ENCODE measurements around the gene ZFP91. TPM values are rescaled to one million over a fixed set of nuclear protein-coding genes. Genes with fewer than 3 reads are reported as not detected.

The ZFP91 gene
- total and polyA plus RNA-seq, 9 of the 15 experiments (the other 6 are each of a cell fraction or from before 2014, with no cell fraction given) = 17.6 to 58.3 (median 34.0) TPM

DNA sequence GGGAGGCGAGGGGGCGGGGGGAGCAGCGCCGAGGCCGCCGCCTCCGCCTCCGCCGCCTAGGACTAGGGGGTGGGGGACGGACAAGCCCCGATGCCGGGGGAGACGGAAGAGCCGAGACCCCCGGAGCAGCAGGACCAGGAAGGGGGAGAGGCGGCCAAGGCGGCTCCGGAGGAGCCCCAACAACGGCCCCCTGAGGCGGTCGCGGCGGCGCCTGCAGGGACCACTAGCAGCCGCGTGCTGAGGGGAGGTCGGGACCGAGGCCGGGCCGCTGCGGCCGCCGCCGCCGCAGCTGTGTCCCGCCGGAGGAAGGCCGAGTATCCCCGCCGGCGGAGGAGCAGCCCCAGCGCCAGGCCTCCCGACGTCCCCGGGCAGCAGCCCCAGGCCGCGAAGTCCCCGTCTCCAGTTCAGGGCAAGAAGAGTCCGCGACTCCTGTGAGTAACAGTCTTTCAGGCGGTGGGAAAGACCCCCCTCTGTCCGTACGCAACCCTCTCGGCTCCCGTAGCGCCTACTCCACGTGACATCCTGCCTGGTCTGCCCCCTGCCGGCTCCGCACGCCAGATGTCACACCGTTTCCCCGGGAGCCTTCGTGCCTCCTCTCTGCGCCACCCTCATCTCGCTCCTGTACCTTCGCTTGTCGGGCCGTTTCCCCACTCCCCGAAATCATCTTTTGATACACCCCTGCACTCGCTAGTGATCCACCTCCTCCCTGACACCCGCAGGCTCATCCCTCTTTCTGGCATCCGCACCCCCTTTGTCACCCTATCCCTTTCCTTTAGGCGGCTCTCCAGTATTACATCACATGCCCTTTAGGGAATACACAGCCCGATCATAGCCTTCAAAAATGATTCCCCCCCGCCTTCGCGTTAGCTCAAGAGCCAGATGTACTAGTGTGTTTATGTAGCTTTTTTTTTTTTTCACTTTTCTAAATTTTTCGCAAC lies 598 bp downstream of the ZFP91 start (continued):
- TF ChIP-seq SIX5 (IDR thresholded peaks at IDR 0.05; ENCODE audit: borderline replicate concordance in 1 of 2, insufficient read depth in 1 of 2, low read depth in 1 of 2, low read length in 2 of 2) (no peak; a peak in 1 of 4 replicates), ZNF253 (CRISPR knock-in tag; conservative IDR thresholded peaks at IDR 0.05) (no peak), KLF1 (tag; IDR thresholded peaks at IDR 0.05) (no peak), ARID2 (IDR thresholded peaks at IDR 0.05) (peak; percentile 63), POLR2A (conservative IDR thresholded peaks at IDR 0.05) (peak; percentile 88), GATAD2A (IDR thresholded peaks at IDR 0.05) (peak; percentile 42; the same call in 1 of the 2 replicates), HDAC2 (IDR thresholded peaks at IDR 0.05) (peak; percentile 96), SMARCE1 (IDR thresholded peaks at IDR 0.05) (peak; percentile 85), KDM4B (IDR thresholded peaks at IDR 0.05; ENCODE audit: borderline replicate concordance in 2 of 2, low read depth in 1 of 2) (peak in 1 of 2 experiments; percentile 90; a peak in 1 of 4 replicates), NBN (IDR thresholded peaks at IDR 0.05; ENCODE audit: low read depth) (peak; percentile 94), NFIC (IDR thresholded peaks at IDR 0.05) (peak; percentile 60), FOXJ2 (tag; IDR thresholded peaks at IDR 0.05) (no peak), CREM (IDR thresholded peaks at IDR 0.05; ENCODE audit: low read depth) (peak; percentile 86)
- TF ChIP-seq, protein P1, sequence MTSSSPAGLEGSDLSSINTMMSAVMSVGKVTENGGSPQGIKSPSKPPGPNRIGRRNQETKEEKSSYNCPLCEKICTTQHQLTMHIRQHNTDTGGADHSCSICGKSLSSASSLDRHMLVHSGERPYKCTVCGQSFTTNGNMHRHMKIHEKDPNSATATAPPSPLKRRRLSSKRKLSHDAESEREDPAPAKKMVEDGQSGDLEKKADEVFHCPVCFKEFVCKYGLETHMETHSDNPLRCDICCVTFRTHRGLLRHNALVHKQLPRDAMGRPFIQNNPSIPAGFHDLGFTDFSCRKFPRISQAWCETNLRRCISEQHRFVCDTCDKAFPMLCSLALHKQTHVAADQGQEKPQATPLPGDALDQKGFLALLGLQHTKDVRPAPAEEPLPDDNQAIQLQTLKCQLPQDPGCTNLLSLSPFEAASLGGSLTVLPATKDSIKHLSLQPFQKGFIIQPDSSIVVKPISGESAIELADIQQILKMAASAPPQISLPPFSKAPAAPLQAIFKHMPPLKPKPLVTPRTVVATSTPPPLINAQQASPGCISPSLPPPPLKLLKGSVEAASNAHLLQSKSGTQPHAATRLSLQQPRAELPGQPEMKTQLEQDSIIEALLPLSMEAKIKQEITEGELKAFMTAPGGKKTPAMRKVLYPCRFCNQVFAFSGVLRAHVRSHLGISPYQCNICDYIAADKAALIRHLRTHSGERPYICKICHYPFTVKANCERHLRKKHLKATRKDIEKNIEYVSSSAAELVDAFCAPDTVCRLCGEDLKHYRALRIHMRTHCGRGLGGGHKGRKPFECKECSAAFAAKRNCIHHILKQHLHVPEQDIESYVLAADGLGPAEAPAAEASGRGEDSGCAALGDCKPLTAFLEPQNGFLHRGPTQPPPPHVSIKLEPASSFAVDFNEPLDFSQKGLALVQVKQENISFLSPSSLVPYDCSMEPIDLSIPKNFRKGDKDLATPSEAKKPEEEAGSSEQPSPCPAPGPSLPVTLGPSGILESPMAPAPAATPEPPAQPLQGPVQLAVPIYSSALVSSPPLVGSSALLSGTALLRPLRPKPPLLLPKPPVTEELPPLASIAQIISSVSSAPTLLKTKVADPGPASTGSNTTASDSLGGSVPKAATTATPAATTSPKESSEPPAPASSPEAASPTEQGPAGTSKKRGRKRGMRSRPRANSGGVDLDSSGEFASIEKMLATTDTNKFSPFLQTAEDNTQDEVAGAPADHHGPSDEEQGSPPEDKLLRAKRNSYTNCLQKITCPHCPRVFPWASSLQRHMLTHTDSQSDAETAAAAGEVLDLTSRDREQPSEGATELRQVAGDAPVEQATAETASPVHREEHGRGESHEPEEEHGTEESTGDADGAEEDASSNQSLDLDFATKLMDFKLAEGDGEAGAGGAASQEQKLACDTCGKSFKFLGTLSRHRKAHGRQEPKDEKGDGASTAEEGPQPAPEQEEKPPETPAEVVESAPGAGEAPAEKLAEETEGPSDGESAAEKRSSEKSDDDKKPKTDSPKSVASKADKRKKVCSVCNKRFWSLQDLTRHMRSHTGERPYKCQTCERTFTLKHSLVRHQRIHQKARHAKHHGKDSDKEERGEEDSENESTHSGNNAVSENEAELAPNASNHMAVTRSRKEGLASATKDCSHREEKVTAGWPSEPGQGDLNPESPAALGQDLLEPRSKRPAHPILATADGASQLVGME (CRISPR knock-in tag; IDR thresholded peaks at IDR 0.05) = peak; percentile 57; the same call in 1 of the 2 replicates
- TF ChIP-seq, protein P2, sequence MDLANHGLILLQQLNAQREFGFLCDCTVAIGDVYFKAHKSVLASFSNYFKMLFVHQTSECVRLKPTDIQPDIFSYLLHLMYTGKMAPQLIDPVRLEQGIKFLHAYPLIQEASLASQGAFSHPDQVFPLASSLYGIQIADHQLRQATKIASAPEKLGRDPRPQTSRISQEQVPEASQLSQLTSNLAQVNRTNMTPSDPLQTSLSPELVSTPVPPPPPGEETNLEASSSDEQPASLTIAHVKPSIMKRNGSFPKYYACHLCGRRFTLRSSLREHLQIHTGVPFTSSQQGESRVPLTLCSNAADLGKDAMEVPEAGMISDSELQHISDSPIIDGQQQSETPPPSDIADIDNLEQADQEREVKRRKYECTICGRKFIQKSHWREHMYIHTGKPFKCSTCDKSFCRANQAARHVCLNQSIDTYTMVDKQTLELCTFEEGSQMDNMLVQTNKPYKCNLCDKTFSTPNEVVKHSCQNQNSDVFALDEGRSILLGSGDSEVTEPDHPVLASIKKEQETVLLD (IDR thresholded peaks at IDR 0.05) = peak; percentile 86
- TF ChIP-seq, protein P3, sequence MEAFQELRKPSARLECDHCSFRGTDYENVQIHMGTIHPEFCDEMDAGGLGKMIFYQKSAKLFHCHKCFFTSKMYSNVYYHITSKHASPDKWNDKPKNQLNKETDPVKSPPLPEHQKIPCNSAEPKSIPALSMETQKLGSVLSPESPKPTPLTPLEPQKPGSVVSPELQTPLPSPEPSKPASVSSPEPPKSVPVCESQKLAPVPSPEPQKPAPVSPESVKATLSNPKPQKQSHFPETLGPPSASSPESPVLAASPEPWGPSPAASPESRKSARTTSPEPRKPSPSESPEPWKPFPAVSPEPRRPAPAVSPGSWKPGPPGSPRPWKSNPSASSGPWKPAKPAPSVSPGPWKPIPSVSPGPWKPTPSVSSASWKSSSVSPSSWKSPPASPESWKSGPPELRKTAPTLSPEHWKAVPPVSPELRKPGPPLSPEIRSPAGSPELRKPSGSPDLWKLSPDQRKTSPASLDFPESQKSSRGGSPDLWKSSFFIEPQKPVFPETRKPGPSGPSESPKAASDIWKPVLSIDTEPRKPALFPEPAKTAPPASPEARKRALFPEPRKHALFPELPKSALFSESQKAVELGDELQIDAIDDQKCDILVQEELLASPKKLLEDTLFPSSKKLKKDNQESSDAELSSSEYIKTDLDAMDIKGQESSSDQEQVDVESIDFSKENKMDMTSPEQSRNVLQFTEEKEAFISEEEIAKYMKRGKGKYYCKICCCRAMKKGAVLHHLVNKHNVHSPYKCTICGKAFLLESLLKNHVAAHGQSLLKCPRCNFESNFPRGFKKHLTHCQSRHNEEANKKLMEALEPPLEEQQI (IDR thresholded peaks at IDR 0.05) = peak; percentile 78
- TF ChIP-seq, protein P4, sequence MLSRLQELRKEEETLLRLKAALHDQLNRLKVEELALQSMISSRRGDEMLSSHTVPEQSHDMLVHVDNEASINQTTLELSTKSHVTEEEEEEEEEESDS (CRISPR knock-in tag; IDR thresholded peaks at IDR 0.05) = no peak

Measured in K562 (cell line).